Suprapubic skin (tissue), 3 donors: ENCODE measurements around the gene SH3TC1.

Experiments used
- CTCF ChIP-seq, 2 donors: fragments of 200-600 bp in 1 of 2; fragments of 450-650 bp in 1 of 2; sonication (generic) in 1 of 2; IDR thresholded peaks; one replicate each; pipeline ENCODE4 v1.5.1; 2016 to 2019; ENCODE audit warnings: antibody characterized with exemption in 2 of 2, mild to moderate bottlenecking in 1 of 2, moderate library complexity in 1 of 2
- EP300 ChIP-seq: sonication (generic); formaldehyde crosslinking; IDR thresholded peaks from one replicate; pipeline ENCODE4 v1.6.1; 2017; ENCODE audit warnings: antibody characterized with exemption
- POLR2A ChIP-seq, 2 donors: fragments of 450-650 bp; IDR thresholded peaks; one replicate each; pipeline ENCODE4 v1.6.1; 2017; ENCODE audit warnings: antibody characterized with exemption in 2 of 2, mild to moderate bottlenecking in 2 of 2, moderate library complexity in 2 of 2

GRCh38 chr4:8171984-8172924 is 26.8 kb upstream of the SH3TC1 start:
- TF ChIP-seq CTCF (IDR thresholded peaks at IDR 0.05) = no peak
- TF ChIP-seq EP300 = no peak
- TF ChIP-seq POLR2A (IDR thresholded peaks at IDR 0.05) = no peak
